Fibroblast of skin of scalp (primary cell): ENCODE data around the gene DAD1.
"Not testable (repeated sequence)": the region's sequence is repeated elsewhere in the genome, so short reads cannot be mapped to it uniquely, and the experiment has no call there.

Experiments used
- DNase-seq: peaks from one replicate; pipeline ENCODE4 v3.0.0-alpha.2; 2013

Gene DAD1

GRCh38 chr14:22551605-22551997 lies 37.4 kb downstream of the DAD1 start:
- no peak for DNase-seq

GRCh38 chr14:22549981-22550673 lies 38.9 kb downstream of the DAD1 start:
- DNase-seq: peak; percentile 63

- no peak for DNase-seq
Measured at GRCh38 chr14:22549324-22549962, 39.6 kb downstream of the DAD1 start.

GRCh38 chr14:22547948-22548750 lies 40.9 kb downstream of the DAD1 start:
- DNase-seq: no peak

- DNase-seq: no peak
Measured at GRCh38 chr14:22547313-22547947, 41.6 kb downstream of the DAD1 start.

GRCh38 chr14:22546722-22547071 lies 42.3 kb downstream of the DAD1 start:
- no peak for DNase-seq

- DNase-seq: peak; percentile 92
Measured at GRCh38 chr14:22545842-22546721, 42.9 kb downstream of the DAD1 start.

GRCh38 chr14:22544881-22545420 lies 44.1 kb downstream of the DAD1 start:
- no peak for DNase-seq

GRCh38 chr14:22544406-22544805 lies 44.6 kb downstream of the DAD1 start:
- no peak for DNase-seq

- not testable (repeated sequence) for DNase-seq
Measured at GRCh38 chr14:22543570-22544357, 45.3 kb downstream of the DAD1 start.

- DNase-seq: no peak
Measured at GRCh38 chr14:22542360-22542759, 46.7 kb downstream of the DAD1 start.

- no peak for DNase-seq
Measured at GRCh38 chr14:22541721-22542120, 47.3 kb downstream of the DAD1 start.

GRCh38 chr14:22540811-22541360 lies 48.1 kb downstream of the DAD1 start:
- no peak for DNase-seq

- DNase-seq: no peak
Measured at GRCh38 chr14:22540293-22540692, 48.7 kb downstream of the DAD1 start.

- no peak for DNase-seq
Measured at GRCh38 chr14:22539831-22540230, 49.2 kb downstream of the DAD1 start.

- no peak for DNase-seq
Measured at GRCh38 chr14:22538671-22539228, 50.3 kb downstream of the DAD1 start.

GRCh38 chr14:22537436-22538310 lies 51.4 kb downstream of the DAD1 start:
- DNase-seq: no peak

GRCh38 chr14:22536853-22537338 lies 52.1 kb downstream of the DAD1 start:
- DNase-seq: peak; percentile 95

- no peak for DNase-seq
Measured at GRCh38 chr14:22535916-22536315, 53.1 kb downstream of the DAD1 start.
